Measurements from ENCODE around the gene MYCN.

DNA sequence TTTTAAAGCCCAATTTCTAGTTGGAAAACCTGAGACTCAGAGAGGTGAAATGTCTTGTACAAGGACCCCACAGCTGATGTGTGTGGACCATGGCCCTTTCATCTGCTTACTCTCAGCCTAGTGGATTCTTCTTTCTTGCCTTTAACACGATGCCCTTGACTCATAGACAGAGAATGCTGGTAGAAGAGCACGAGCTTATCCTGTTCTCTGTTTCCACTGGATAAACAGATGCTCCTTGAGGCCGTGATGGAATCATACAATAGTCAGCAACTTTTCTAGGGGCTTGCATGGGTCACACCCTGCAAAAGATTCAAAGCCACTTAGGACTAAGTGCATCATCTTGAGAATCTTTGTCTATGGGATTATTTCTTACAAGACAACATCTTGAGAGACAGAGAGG, 50.9 kb downstream of the MYCN start:
- TF ChIP-seq, protein P1, sequence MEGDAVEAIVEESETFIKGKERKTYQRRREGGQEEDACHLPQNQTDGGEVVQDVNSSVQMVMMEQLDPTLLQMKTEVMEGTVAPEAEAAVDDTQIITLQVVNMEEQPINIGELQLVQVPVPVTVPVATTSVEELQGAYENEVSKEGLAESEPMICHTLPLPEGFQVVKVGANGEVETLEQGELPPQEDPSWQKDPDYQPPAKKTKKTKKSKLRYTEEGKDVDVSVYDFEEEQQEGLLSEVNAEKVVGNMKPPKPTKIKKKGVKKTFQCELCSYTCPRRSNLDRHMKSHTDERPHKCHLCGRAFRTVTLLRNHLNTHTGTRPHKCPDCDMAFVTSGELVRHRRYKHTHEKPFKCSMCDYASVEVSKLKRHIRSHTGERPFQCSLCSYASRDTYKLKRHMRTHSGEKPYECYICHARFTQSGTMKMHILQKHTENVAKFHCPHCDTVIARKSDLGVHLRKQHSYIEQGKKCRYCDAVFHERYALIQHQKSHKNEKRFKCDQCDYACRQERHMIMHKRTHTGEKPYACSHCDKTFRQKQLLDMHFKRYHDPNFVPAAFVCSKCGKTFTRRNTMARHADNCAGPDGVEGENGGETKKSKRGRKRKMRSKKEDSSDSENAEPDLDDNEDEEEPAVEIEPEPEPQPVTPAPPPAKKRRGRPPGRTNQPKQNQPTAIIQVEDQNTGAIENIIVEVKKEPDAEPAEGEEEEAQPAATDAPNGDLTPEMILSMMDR (conservative IDR thresholded peaks at IDR 0.05; ENCODE audit: low read depth, low read length) = no peak
- no peak for TF ChIP-seq EZH2 (IDR thresholded peaks at IDR 0.05; ENCODE audit: low read length, unreplicated experiment)
- TF ChIP-seq EZH2phosphoT487 (IDR thresholded peaks at IDR 0.05; ENCODE audit: borderline replicate concordance, low read length) = no peak

Data from PC-3 (cell line).